GM18526 (cell line): Measurements from ENCODE around the gene CST5.

ENCODE experiments used
- POLR2A ChIP-seq: IDR thresholded peaks from 3 replicates; pipeline ENCODE4 v1.6.1; 2011; ENCODE audit not compliant: insufficient read length; ENCODE audit errors: extremely low read depth

CST5 gene

DNA sequence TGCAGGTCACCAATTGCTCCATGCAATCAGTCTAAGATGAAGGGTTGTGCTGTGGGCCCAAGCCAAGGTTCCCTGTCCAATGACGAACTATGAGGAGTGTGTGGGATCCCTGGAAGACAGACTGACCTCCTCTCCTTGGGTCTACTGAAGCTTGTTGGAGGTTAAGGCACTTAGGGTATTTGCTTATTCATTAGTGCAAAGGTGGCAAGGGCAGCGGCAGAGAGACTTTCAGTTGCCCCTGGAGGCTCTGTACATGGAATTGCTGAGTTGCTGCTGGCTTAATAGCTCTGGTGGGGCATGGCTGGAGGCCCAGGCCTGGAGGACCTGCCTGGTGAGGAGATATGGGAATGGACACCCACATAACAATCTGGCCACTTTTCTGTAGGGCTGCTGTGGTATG is 29.8 kb upstream of the CST5 start:
- no peak for TF ChIP-seq POLR2A

DNA sequence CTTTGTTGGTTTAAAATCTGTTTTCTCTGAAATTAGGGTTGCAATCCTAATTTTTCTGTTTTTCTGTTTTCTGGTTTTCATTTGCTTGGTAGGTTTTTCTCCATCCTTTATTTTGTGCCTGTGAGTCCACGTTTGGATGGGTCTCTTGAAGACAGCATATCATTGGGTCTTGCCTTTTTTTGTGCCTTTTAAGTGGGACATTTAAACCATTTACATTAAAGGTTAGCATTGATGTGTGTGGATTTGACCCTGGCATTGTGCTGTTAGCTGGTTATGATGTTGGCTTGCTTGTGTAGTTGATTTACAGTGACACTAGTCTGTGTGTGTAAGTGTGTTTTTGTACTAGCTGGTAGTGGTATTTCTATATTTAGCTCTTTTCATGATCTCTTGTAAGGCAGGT is 28.0 kb upstream of the CST5 start:
- no peak for TF ChIP-seq POLR2A

GRCh38 chr20:23889775-23890187 is 10.2 kb upstream of the CST5 start:
- no peak for TF ChIP-seq POLR2A

DNA sequence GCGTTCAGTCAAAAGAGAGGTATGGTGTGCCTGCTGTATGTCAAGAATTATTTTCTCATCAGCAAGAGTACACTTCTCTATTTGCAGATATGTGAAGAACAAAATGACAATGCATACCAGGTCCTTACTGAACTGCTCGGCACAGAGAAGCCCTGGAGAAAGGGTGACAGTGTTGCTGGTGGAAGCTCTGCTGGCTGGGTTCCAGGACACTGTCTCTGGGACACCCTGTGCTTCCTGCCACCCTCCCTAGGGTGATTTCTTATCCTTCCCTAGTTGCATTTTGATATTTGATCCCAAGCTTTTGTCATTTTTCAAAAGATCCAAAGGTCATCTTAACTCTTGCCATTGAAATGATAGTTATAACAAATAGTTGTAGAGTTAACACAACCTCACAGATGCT is 8.3 kb upstream of the CST5 start:
- no peak for TF ChIP-seq POLR2A

DNA sequence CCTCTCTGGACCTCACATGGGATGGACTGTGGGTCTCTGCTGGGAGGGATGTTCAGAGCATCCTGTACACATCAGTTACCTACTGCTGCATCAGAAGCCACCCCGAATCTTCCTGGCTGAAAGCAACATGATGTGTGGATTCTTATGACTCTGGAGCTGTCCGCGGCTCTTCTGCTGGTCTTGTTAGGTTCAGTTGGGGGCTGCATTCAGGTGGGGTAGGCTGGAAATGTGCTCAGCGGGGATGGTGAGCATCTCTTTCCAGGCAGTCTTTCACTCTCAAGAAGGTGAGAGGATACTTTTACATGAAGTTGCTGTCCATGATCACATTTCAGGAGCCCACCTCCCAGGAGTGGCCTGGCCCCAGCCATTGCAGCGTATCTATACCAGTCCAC is 5.2 kb upstream of the CST5 start:
- TF ChIP-seq POLR2A, result no peak

GRCh38 chr20:23884136-23884770 is 4.7 kb upstream of the CST5 start:
- no peak for TF ChIP-seq POLR2A

DNA sequence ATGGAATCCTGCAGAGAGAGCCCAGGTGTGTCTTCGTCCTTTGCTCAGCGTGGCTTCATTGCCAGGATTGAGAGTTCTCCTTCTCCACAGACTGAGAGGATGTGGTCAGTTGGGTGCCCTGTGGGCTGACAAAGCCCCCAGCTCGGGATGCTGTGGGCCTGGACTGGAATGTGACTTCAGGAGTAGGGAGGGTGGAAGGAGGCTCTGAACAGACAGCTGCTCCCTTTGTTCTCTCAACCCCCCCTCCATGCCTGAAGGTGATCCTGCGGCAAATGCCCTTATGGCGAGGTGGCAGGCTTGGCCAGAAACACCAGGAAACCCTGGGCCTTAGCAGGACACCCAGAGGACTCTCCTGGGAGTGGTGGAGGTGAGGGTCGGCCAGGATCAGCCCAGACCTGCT is 1.8 kb upstream of the CST5 start:
- TF ChIP-seq POLR2A, result no peak

GRCh38 chr20:23880417-23880816 is 869 bp upstream of the CST5 start:
- TF ChIP-seq POLR2A, result no peak

GRCh38 chr20:23879811-23880374 is 345 bp upstream of the CST5 start:
- no peak for TF ChIP-seq POLR2A

GRCh38 chr20:23878787-23879186 is 761 bp downstream of the CST5 start:
- no peak for TF ChIP-seq POLR2A

GRCh38 chr20:23877524-23877923 is 2.0 kb downstream of the CST5 start:
- TF ChIP-seq POLR2A, result no peak

- no peak for TF ChIP-seq POLR2A
Observed at GRCh38 chr20:23875606-23876237, 3.8 kb downstream of the CST5 start.

- TF ChIP-seq POLR2A, result no peak
Observed at GRCh38 chr20:23874747-23875146, 4.8 kb downstream of the CST5 start.

- no peak for TF ChIP-seq POLR2A
Observed at GRCh38 chr20:23873370-23874015, 6.1 kb downstream of the CST5 start.

DNA sequence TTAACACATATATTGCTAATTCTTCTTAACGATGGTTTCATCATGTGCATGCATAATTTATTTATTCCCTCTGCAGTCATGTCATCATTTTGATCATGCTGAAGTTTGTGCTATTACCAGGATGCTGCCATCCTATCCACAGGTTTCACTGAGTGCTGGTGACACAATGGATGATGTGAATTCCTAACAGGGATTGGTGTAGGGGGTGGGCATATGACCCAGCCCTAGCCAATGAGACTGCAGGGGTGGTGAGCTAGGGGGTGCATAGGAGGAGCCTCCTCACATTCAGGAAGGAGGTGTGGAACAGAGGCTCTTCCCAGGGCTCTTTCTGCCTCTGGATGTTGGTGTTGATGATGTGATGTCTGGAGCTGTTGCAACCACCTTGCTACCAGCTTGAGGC is 7.5 kb downstream of the CST5 start:
- TF ChIP-seq POLR2A, result no peak

DNA sequence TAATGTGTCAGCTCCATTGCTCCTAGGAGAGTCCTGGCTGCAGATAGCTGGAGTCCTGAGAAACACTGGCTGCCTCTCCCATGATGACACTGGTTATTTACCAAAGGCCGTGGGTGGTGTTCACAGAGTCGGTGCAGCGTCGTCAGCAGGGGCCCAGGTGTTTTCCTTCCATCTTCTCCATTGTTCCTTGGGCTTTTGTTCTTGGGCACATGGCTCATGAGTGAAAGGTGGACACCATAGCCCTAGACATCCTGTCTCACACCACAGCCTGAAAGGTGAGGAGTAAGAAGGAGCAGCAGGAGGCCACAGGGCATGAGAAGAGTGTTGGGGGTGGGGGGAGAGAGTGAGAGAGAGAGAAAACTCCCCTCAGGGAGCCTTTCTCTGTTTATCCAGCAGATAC is 9.1 kb downstream of the CST5 start:
- TF ChIP-seq POLR2A, result no peak
